CD4-positive, alpha-beta memory T cell (primary cell): ENCODE data around the gene SCG3. TPM values are rescaled to one million over a fixed set of nuclear protein-coding genes. Genes with fewer than 3 reads are reported as not detected.

ENCODE experiments used
- CTCF ChIA-PET: fragments of 350-600 bp; sonication (Branson Sonifier 250); formaldehyde crosslinking; loops from one replicate; lab custom pipeline; 2021; ENCODE audit warnings: inconsistent platforms; ENCODE audit not compliant: partially characterized antibody; lab: Charles Lee
- POLR2A ChIA-PET: fragments of 350-600 bp; sonication (Branson Sonifier 250); formaldehyde crosslinking; loops from one replicate; lab custom pipeline; 2021; ENCODE audit not compliant: partially characterized antibody; lab: Charles Lee
- DNase-seq, 5 donors: peaks; one replicate each; pipeline versions ENCODE4 v3.0.0 to v3.0.0-alpha.2; 2020 to 2022; ENCODE audit warnings: mixed read lengths in 1 of 5
- H3K27ac ChIP-seq: one replicate; pipeline ENCODE4 v1.7.0; 2013; ENCODE audit warnings: low read depth, low read length
- H3K27me3 ChIP-seq: 2 replicates; pipeline ENCODE4 v1.7.0; 2013; ENCODE audit warnings: mild to moderate bottlenecking, low read length, moderate library complexity; ENCODE audit not compliant: insufficient read depth
- H3K36me3 ChIP-seq: 2 replicates; pipeline ENCODE4 v1.7.0; 2013; ENCODE audit warnings: mild to moderate bottlenecking, low read length, moderate library complexity; ENCODE audit not compliant: insufficient read depth
- H3K4me1 ChIP-seq: 2 replicates; pipeline ENCODE4 v1.7.0; 2013; ENCODE audit warnings: mild to moderate bottlenecking, low read length, moderate library complexity; ENCODE audit not compliant: insufficient read depth
- H3K4me3 ChIP-seq, 2 donors: one replicate each; pipeline ENCODE4 v1.7.0; 2013; ENCODE audit warnings: low read length in 2 of 2, mild to moderate bottlenecking in 1 of 2
- H3K9me3 ChIP-seq, 2 donors: one replicate each; pipeline ENCODE4 v1.7.0; 2013; ENCODE audit warnings: low read length in 2 of 2, control low read depth in 1 of 2; ENCODE audit not compliant: control insufficient read depth in 1 of 2
- H3K27ac Mint-ChIP-seq, 7 donors: one replicate each; pipeline ENCODE4 v1.8.0; 2020 to 2021; ENCODE audit warnings: mixed read lengths in 7 of 7, mild to moderate bottlenecking in 6 of 7, inconsistent platforms in 3 of 7, moderate library complexity in 3 of 7
- H3K27me3 Mint-ChIP-seq, 2 donors: one replicate each; pipeline ENCODE4 v1.8.0; 2020 to 2021; ENCODE audit warnings: mixed read lengths in 2 of 2
- H3K36me3 Mint-ChIP-seq, 2 donors: one replicate each; pipeline ENCODE4 v1.8.0; 2020 to 2021; ENCODE audit warnings: mixed read lengths in 2 of 2, inconsistent platforms in 1 of 2, mild to moderate bottlenecking in 1 of 2
- H3K4me1 Mint-ChIP-seq, 4 donors: one replicate each; pipeline ENCODE4 v1.8.0; 2020 to 2021; ENCODE audit warnings: mixed read lengths in 4 of 4, mild to moderate bottlenecking in 1 of 4
- H3K4me3 Mint-ChIP-seq, 8 donors: one replicate each; pipeline ENCODE4 v1.8.0; 2020 to 2021; ENCODE audit warnings: mixed read lengths in 8 of 8, mild to moderate bottlenecking in 7 of 8, moderate library complexity in 6 of 8, inconsistent platforms in 3 of 8
- H3K9me3 Mint-ChIP-seq, 8 donors: one replicate each; pipeline ENCODE4 v1.8.0; 2020 to 2021; ENCODE audit warnings: mixed read lengths in 8 of 8, mild to moderate bottlenecking in 5 of 8, inconsistent platforms in 3 of 8, moderate library complexity in 1 of 8
- intact Hi-C: fragments of 100-400 bp; cut with micrococcal nuclease; formaldehyde crosslinking; loops from one replicate; pipeline ENCODE4 v1.15.1; 2023
- polyA plus RNA-seq, 2 donors: library from polyadenylated mRNA; unstranded; fragments of 300-500 nt; fragmentation: Illumina TruSeq; gene quantifications; one replicate each; pipeline ENCODE4 v1.2.3, GENCODE V29; 2021
- total RNA-seq, 2 experiments: library from RNA; stranded (reverse); gene quantifications; one replicate each; pipeline ENCODE4 v1.2.3, GENCODE V29; 2021

SCG3 gene
- total and polyA plus RNA-seq, 4 experiments from 2014 or later: not detected

GRCh38 chr15:51668446-51668845, 12.9 kb upstream of the SCG3 start:
- H3K27ac ChIP-seq: no peak overlapping the region
- H3K27me3 ChIP-seq: no peaks in the 10 kb centered on the region
- no peaks in the 10 kb centered on the region for H3K36me3 ChIP-seq
- Mint-ChIP-seq H3K9me3 (no peaks in the 10 kb centered on the region), H3K27me3 (peaks cover 19 to 20% of the 10 kb centered on the region in 2 donors), H3K4me1 (peaks cover 0 to 4% (median 0%) of the 10 kb centered on the region in 4 donors), H3K4me3 (no peak overlapping the region), H3K36me3 (no peaks in the 10 kb centered on the region), H3K27ac (no peak overlapping the region)
- CTCF ChIA-PET: interaction anchor here (1.7 kb wide), 1 partner anchor 109 kb away, joined by 4 read pairs; no protein-coding TSS in a partner anchor
- DNase-seq: no peak
- H3K4me3 ChIP-seq: no peak overlapping the region
- no peaks in the 10 kb centered on the region for H3K4me1 ChIP-seq
- intact Hi-C loops: no loop called here
- H3K9me3 ChIP-seq: no peaks in the 10 kb centered on the region
- POLR2A ChIA-PET: no interaction called here

DNA sequence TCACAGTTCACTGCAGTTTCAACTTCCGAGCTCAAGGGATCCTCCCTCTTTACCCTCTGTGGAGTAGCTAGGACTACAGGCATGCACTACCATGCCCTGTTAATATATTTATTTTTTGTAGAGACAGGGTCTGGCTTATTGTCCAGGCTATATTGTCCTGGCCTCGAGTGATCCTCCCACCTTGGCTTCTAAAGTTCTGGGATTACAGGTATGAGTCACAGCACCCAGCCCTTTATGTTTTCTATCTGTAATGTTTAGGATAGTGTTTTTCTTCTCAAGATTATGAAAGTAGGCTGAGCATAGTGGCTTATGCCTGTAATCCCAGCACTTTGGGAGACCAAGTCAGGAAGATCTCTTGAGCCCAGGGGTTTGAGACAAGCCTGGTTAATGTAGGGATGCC, 11.9 kb upstream of the SCG3 start:
- H3K4me1 Mint-ChIP-seq: peaks cover 0 to 4% (median 0%) of the 10 kb centered on the region in 4 donors

GRCh38 chr15:51672155-51672687, 9.1 kb upstream of the SCG3 start:
- no peaks in the 10 kb centered on the region for H3K36me3 Mint-ChIP-seq
- H3K9me3 Mint-ChIP-seq: no peaks in the 10 kb centered on the region
- peaks cover 19 to 22% of the 10 kb centered on the region in 2 donors for H3K27me3 Mint-ChIP-seq
- H3K4me1 Mint-ChIP-seq: peaks cover 0 to 4% (median 0%) of the 10 kb centered on the region in 4 donors
- no peak overlapping the region for H3K4me3 Mint-ChIP-seq
- H3K4me3 ChIP-seq: no peak overlapping the region
- H3K27ac ChIP-seq: no peak overlapping the region
- H3K9me3 ChIP-seq: no peaks in the 10 kb centered on the region
- CTCF ChIA-PET: no interaction called here
- no peaks in the 10 kb centered on the region for H3K4me1 ChIP-seq
- no peaks in the 10 kb centered on the region for H3K36me3 ChIP-seq
- no peak for DNase-seq
- no peaks in the 10 kb centered on the region for H3K27me3 ChIP-seq
- intact Hi-C loops: no loop called here
- H3K27ac Mint-ChIP-seq: peak overlapping the region in 1 of 7 donors; percentile 2
- POLR2A ChIA-PET: no interaction called here

More for the DNA sequence above, 11.9 kb upstream of the SCG3 start:
- POLR2A ChIA-PET: no interaction called here
- intact Hi-C loops: no loop called here
- H3K4me3 ChIP-seq: no peak overlapping the region
- Mint-ChIP-seq H3K9me3 (no peaks in the 10 kb centered on the region), H3K36me3 (no peaks in the 10 kb centered on the region), H3K27ac (no peak overlapping the region), H3K27me3 (peaks cover 19 to 22% of the 10 kb centered on the region in 2 donors), H3K4me3 (no peak overlapping the region)
- H3K4me1 ChIP-seq: no peaks in the 10 kb centered on the region
- CTCF ChIA-PET: interaction anchor here (1.7 kb wide), 1 partner anchor 108 kb away, joined by 4 read pairs; no protein-coding TSS in a partner anchor
- H3K27ac ChIP-seq: no peak overlapping the region
- no peaks in the 10 kb centered on the region for H3K36me3 ChIP-seq
- no peaks in the 10 kb centered on the region for H3K27me3 ChIP-seq
- H3K9me3 ChIP-seq: no peaks in the 10 kb centered on the region
- DNase-seq: no peak

- Mint-ChIP-seq H3K27ac (no peak overlapping the region), H3K36me3 (no peaks in the 10 kb centered on the region), H3K4me1 (peaks cover 0 to 4% (median 0%) of the 10 kb centered on the region in 4 donors), H3K9me3 (no peaks in the 10 kb centered on the region), H3K4me3 (no peak overlapping the region), H3K27me3 (peaks cover 17 to 20% of the 10 kb centered on the region in 2 donors)
- Histone ChIP-seq H3K27me3 (no peaks in the 10 kb centered on the region), H3K4me3 (no peak overlapping the region), H3K9me3 (no peaks in the 10 kb centered on the region), H3K27ac (no peak overlapping the region), H3K36me3 (no peaks in the 10 kb centered on the region), H3K4me1 (no peaks in the 10 kb centered on the region)
- ChIA-PET CTCF (interaction anchor here (0.7 kb wide), 2 partner anchors 23 to 46 kb away, joined by 3 read pairs; no protein-coding TSS in a partner anchor), POLR2A (no interaction called here)
- no peak for DNase-seq
- intact Hi-C loops: no loop called here
Measured at GRCh38 chr15:51672913-51673857, 8.1 kb upstream of the SCG3 start.

GRCh38 chr15:51675234-51675633, 6.1 kb upstream of the SCG3 start:
- Histone ChIP-seq H3K9me3 (no peaks in the 10 kb centered on the region), H3K4me1 (no peaks in the 10 kb centered on the region), H3K4me3 (no peak overlapping the region), H3K27ac (no peak overlapping the region), H3K36me3 (no peaks in the 10 kb centered on the region), H3K27me3 (no peaks in the 10 kb centered on the region)
- intact Hi-C loops: no loop called here
- CTCF ChIA-PET: no interaction called here
- POLR2A ChIA-PET: no interaction called here
- H3K27me3 Mint-ChIP-seq: peaks cover 13 to 24% of the 10 kb centered on the region in 2 donors
- H3K9me3 Mint-ChIP-seq: peaks cover 0 to 3% (median 0%) of the 10 kb centered on the region in 8 donors
- DNase-seq: no peak
- H3K4me1 Mint-ChIP-seq: peaks cover 0 to 4% (median 0%) of the 10 kb centered on the region in 4 donors
- no peak overlapping the region for H3K27ac Mint-ChIP-seq
- H3K36me3 Mint-ChIP-seq: no peaks in the 10 kb centered on the region
- H3K4me3 Mint-ChIP-seq: no peak overlapping the region

- no peak overlapping the region for H3K27ac Mint-ChIP-seq
- CTCF ChIA-PET: no interaction called here
Measured at GRCh38 chr15:51677021-51677420, 4.3 kb upstream of the SCG3 start.

GRCh38 chr15:51677452-51677851, 3.9 kb upstream of the SCG3 start:
- Mint-ChIP-seq H3K4me1 (peaks cover 0 to 9% (median under 1%) of the 10 kb centered on the region in 4 donors), H3K36me3 (no peaks in the 10 kb centered on the region), H3K27me3 (peaks cover 16 to 30% of the 10 kb centered on the region in 2 donors), H3K27ac (no peak overlapping the region), H3K4me3 (no peak overlapping the region), H3K9me3 (peaks cover 0 to 7% (median 4%) of the 10 kb centered on the region in 8 donors)
- no peak overlapping the region for H3K4me3 ChIP-seq
- no peak overlapping the region for H3K27ac ChIP-seq
- no peak for DNase-seq
- ChIA-PET POLR2A (no interaction called here), CTCF (no interaction called here)
- H3K36me3 ChIP-seq: no peaks in the 10 kb centered on the region
- no peaks in the 10 kb centered on the region for H3K9me3 ChIP-seq
- intact Hi-C loops: no loop called here
- H3K4me1 ChIP-seq: no peaks in the 10 kb centered on the region
- H3K27me3 ChIP-seq: peaks cover 7% of the 10 kb centered on the region

More at GRCh38 chr15:51677021-51677420, 4.3 kb upstream of the SCG3 start:
- no peak overlapping the region for H3K4me3 Mint-ChIP-seq
- no peaks in the 10 kb centered on the region for H3K36me3 Mint-ChIP-seq
- Histone ChIP-seq H3K9me3 (no peaks in the 10 kb centered on the region), H3K27me3 (peaks cover 6% of the 10 kb centered on the region), H3K36me3 (no peaks in the 10 kb centered on the region), H3K27ac (no peak overlapping the region), H3K4me3 (no peak overlapping the region), H3K4me1 (no peaks in the 10 kb centered on the region)
- H3K27me3 Mint-ChIP-seq: peaks cover 17 to 31% of the 10 kb centered on the region in 2 donors
- intact Hi-C loops: no loop called here
- no peak for DNase-seq
- POLR2A ChIA-PET: no interaction called here
- H3K4me1 Mint-ChIP-seq: peaks cover 0 to 9% (median under 1%) of the 10 kb centered on the region in 4 donors
- peaks cover 0 to 7% (median 4%) of the 10 kb centered on the region in 8 donors for H3K9me3 Mint-ChIP-seq
